HepG2 (cell line): ENCODE measurements around the gene VEGFA. TPM values are rescaled to one million over a fixed set of nuclear protein-coding genes. Genes with fewer than 3 reads are reported as not detected.

Experiments used
- CHCHD3 ChIP-seq: sonication (generic); formaldehyde crosslinking; IDR thresholded peaks from 2 replicates; pipeline ENCODE4 v1.8.0; 2022; ENCODE audit warnings: mild to moderate bottlenecking, missing genetic modification reagents, moderate library complexity
- JDP2 ChIP-seq: sonication (generic); formaldehyde crosslinking; IDR thresholded peaks from 2 replicates; pipeline ENCODE4 v1.8.1; 2022; ENCODE audit warnings: missing genetic modification reagents, borderline replicate concordance
- MAZ ChIP-seq, 2 experiments: sonication (generic) in 1 of 2; formaldehyde crosslinking in 1 of 2; IDR thresholded peaks; 2 replicates each; pipeline versions ENCODE4 v1.5.0 to v1.6.1; 2012 to 2020; ENCODE audit warnings: low read depth in 2 of 2, mild to moderate bottlenecking in 2 of 2, borderline replicate concordance in 1 of 2, improper control_type of control experiment in 1 of 2, low read length in 1 of 2, missing genetic modification reagents in 1 of 2, moderate library complexity in 1 of 2
- MTA1 ChIP-seq: sonication (generic); formaldehyde crosslinking; IDR thresholded peaks from 2 replicates; pipeline ENCODE4 v1.4.0; 2020; ENCODE audit warnings: missing genetic modification reagents, mild to moderate bottlenecking, borderline replicate concordance
- NCOR1 ChIP-seq: fragments of 200-600 bp; sonication (generic); IDR thresholded peaks from 2 replicates; pipeline ENCODE4 v1.7.0; 2017; ENCODE audit warnings: antibody characterized with exemption, low read length, borderline replicate concordance
- PHF20 ChIP-seq: sonication (generic); formaldehyde crosslinking; IDR thresholded peaks from 2 replicates; pipeline ENCODE4 v1.5.0; 2020; ENCODE audit warnings: mild to moderate bottlenecking, missing genetic modification reagents
- PRPF4 ChIP-seq: fragments of 200-400 bp; formaldehyde crosslinking; IDR thresholded peaks from 2 replicates; pipeline ENCODE4 v1.6.1; 2016; ENCODE audit warnings: low read length, low read depth; ENCODE audit not compliant: poor library complexity, severe bottlenecking
- SNAI1 ChIP-seq: sonication (generic); formaldehyde crosslinking; IDR thresholded peaks from 2 replicates; pipeline ENCODE4 v1.5.0; 2020; ENCODE audit warnings: mild to moderate bottlenecking, missing genetic modification reagents, borderline replicate concordance
- TIGD3 ChIP-seq: sonication (generic); formaldehyde crosslinking; IDR thresholded peaks from 2 replicates; pipeline ENCODE4 v1.5.1; 2020; ENCODE audit warnings: mild to moderate bottlenecking, missing genetic modification reagents, borderline replicate concordance
- ZNF639 ChIP-seq: conservative IDR thresholded peaks from 2 replicates; pipeline ENCODE4 v1.6.1; 2018; ENCODE audit warnings: missing genetic modification reagents
- polyA plus RNA-seq, 8 experiments: library from polyadenylated mRNA; depleted of rRNA in 3 of 8; stranded (reverse) in 7 of 8; unstranded in 1 of 8; fragments of >200 nt; fragmentation: Illumina TruSeq in 4 of 8; extraction: Trizol in 4 of 8; gene quantifications; 2 replicates each; pipeline versions ENCODE4 v1.2.1 to v1.2.3, GENCODE V29; 2011 to 2016; ENCODE audit warnings: low read depth in 4 of 8, missing spikeins in 1 of 8, mixed read lengths in 1 of 8; ENCODE audit not compliant: insufficient read depth in 1 of 8
- total RNA-seq, 5 experiments: library from RNA; depleted of rRNA; stranded (reverse); fragments of >200 nt; fragmentation: Illumina TruSeq; extraction: Trizol; gene quantifications; 2 replicates each; pipeline ENCODE4 v1.2.3, GENCODE V29; 2016; ENCODE audit warnings: low read depth in 1 of 5
- TF ChIP-seq, protein P1 (sequence below): sonication (generic); formaldehyde crosslinking; IDR thresholded peaks from 2 replicates; pipeline ENCODE4 v1.4.0; 2020; ENCODE audit warnings: missing genetic modification reagents
- TF ChIP-seq, protein P2 (sequence below), 2 experiments: fragments of 450-650 bp in 1 of 2; sonication (generic) in 1 of 2; formaldehyde crosslinking; IDR thresholded peaks; 2 replicates each; pipeline versions ENCODE4 v1.5.0 to v1.8.0; 2020 to 2022; ENCODE audit warnings: mild to moderate bottlenecking in 1 of 2, missing genetic modification reagents in 1 of 2
- TF ChIP-seq, protein P3 (sequence below), 2 experiments: sonication (generic) in 1 of 2; formaldehyde crosslinking in 1 of 2; IDR thresholded peaks; 2 replicates each; pipeline versions ENCODE4 v1.6.1 to v1.9.0; 2014 to 2022; ENCODE audit warnings: antibody characterized with exemption in 1 of 2, borderline replicate concordance in 1 of 2, inconsistent platforms in 1 of 2, low read depth in 1 of 2, missing genetic modification reagents in 1 of 2
- TF ChIP-seq, protein P4 (sequence below): sonication (generic); formaldehyde crosslinking; IDR thresholded peaks from 2 replicates; pipeline ENCODE4 v1.4.0; 2020; ENCODE audit warnings: missing genetic modification reagents, borderline replicate concordance

Gene VEGFA
- total and polyA plus RNA-seq, 2 of the 13 experiments (the other 11 are each of a cell fraction or from before 2014, with no cell fraction given), result 68.1 to 629 TPM

GRCh38 chr6:43772681-43773049 is 2.7 kb downstream of the VEGFA start (continued):
- TF ChIP-seq PHF20 (CRISPR knock-in tag), result no peak
- TF ChIP-seq MTA1 (CRISPR knock-in tag), result no peak
- TF ChIP-seq CHCHD3 (CRISPR knock-in tag), result no peak
- TF ChIP-seq, protein P1, sequence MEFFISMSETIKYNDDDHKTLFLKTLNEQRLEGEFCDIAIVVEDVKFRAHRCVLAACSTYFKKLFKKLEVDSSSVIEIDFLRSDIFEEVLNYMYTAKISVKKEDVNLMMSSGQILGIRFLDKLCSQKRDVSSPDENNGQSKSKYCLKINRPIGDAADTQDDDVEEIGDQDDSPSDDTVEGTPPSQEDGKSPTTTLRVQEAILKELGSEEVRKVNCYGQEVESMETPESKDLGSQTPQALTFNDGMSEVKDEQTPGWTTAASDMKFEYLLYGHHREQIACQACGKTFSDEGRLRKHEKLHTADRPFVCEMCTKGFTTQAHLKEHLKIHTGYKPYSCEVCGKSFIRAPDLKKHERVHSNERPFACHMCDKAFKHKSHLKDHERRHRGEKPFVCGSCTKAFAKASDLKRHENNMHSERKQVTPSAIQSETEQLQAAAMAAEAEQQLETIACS (CRISPR knock-in tag), result no peak
- TF ChIP-seq NCOR1, result no peak
- no peak for TF ChIP-seq MAZ (IDR thresholded peaks at IDR 0.05; ENCODE audit: borderline replicate concordance, low read depth, low read length)
- TF ChIP-seq MAZ (CRISPR knock-in tag; IDR thresholded peaks at IDR 0.05; ENCODE audit: low read depth), result no peak; the same call in 1 of the 2 replicates
- TF ChIP-seq TIGD3, result peak; percentile 81
- TF ChIP-seq, protein P2, sequence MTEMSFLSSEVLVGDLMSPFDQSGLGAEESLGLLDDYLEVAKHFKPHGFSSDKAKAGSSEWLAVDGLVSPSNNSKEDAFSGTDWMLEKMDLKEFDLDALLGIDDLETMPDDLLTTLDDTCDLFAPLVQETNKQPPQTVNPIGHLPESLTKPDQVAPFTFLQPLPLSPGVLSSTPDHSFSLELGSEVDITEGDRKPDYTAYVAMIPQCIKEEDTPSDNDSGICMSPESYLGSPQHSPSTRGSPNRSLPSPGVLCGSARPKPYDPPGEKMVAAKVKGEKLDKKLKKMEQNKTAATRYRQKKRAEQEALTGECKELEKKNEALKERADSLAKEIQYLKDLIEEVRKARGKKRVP (CRISPR knock-in tag; IDR thresholded peaks at IDR 0.05), result no peak
- no peak for TF ChIP-seq ZNF639 (CRISPR knock-in tag)
- no peak for TF ChIP-seq PRPF4
- 0 out of 2 replicates have a peak, but pooled peaks have one; percentile 47 for TF ChIP-seq SNAI1 (CRISPR knock-in tag)
- TF ChIP-seq, protein P3, sequence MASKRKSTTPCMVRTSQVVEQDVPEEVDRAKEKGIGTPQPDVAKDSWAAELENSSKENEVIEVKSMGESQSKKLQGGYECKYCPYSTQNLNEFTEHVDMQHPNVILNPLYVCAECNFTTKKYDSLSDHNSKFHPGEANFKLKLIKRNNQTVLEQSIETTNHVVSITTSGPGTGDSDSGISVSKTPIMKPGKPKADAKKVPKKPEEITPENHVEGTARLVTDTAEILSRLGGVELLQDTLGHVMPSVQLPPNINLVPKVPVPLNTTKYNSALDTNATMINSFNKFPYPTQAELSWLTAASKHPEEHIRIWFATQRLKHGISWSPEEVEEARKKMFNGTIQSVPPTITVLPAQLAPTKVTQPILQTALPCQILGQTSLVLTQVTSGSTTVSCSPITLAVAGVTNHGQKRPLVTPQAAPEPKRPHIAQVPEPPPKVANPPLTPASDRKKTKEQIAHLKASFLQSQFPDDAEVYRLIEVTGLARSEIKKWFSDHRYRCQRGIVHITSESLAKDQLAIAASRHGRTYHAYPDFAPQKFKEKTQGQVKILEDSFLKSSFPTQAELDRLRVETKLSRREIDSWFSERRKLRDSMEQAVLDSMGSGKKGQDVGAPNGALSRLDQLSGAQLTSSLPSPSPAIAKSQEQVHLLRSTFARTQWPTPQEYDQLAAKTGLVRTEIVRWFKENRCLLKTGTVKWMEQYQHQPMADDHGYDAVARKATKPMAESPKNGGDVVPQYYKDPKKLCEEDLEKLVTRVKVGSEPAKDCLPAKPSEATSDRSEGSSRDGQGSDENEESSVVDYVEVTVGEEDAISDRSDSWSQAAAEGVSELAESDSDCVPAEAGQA (IDR thresholded peaks at IDR 0.05; ENCODE audit: low read depth), result no peak
- TF ChIP-seq, protein P3 (CRISPR knock-in tag; IDR thresholded peaks at IDR 0.05; ENCODE audit: borderline replicate concordance), result no peak
- no peak; the same call in 1 of the 2 replicates for TF ChIP-seq JDP2 (CRISPR knock-in tag)
- TF ChIP-seq, protein P4, sequence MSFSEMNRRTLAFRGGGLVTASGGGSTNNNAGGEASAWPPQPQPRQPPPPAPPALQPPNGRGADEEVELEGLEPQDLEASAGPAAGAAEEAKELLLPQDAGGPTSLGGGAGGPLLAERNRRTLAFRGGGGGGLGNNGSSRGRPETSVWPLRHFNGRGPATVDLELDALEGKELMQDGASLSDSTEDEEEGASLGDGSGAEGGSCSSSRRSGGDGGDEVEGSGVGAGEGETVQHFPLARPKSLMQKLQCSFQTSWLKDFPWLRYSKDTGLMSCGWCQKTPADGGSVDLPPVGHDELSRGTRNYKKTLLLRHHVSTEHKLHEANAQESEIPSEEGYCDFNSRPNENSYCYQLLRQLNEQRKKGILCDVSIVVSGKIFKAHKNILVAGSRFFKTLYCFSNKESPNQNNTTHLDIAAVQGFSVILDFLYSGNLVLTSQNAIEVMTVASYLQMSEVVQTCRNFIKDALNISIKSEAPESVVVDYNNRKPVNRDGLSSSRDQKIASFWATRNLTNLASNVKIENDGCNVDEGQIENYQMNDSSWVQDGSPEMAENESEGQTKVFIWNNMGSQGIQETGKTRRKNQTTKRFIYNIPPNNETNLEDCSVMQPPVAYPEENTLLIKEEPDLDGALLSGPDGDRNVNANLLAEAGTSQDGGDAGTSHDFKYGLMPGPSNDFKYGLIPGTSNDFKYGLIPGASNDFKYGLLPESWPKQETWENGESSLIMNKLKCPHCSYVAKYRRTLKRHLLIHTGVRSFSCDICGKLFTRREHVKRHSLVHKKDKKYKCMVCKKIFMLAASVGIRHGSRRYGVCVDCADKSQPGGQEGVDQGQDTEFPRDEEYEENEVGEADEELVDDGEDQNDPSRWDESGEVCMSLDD (CRISPR knock-in tag), result no peak
